Activated T-helper 1 cell treated with anti-CD3 and anti-CD28 coated beads, Interleukin-12 subunit alpha, Interleukin-12 subunit beta, Interleukin-2, Interleukin-4 antibody, amounts not matched to agents 30 ng/mL and 10 ng/mL and 1 ng/mL, durations not matched to agents 14 hours and 24 hours and 36 hours (primary cell): ENCODE results near the gene TBL1X. TPM values are rescaled to one million over a fixed set of nuclear protein-coding genes. Genes with fewer than 3 reads are reported as not detected.
"Not testable (repeated sequence)": the region's sequence is repeated elsewhere in the genome, so short reads cannot be mapped to it uniquely, and the experiment has no call there.

ENCODE experiments used
- DNase-seq: peaks from one replicate; pipeline ENCODE4 v3.0.0; 2021; ENCODE audit warnings: low spot score
- H3K27ac Mint-ChIP-seq: one replicate; pipeline ENCODE4 v1.8.0; 2021; ENCODE audit warnings: mild to moderate bottlenecking, mixed read lengths
- H3K27me3 Mint-ChIP-seq: one replicate; pipeline ENCODE4 v1.8.0; 2022; ENCODE audit warnings: mild to moderate bottlenecking, moderate library complexity, mixed read lengths; ENCODE audit not compliant: insufficient read depth
- H3K36me3 Mint-ChIP-seq: one replicate; pipeline ENCODE4 v1.8.0; 2021; ENCODE audit warnings: low read depth, mixed read lengths
- H3K4me1 Mint-ChIP-seq: one replicate; pipeline ENCODE4 v1.8.0; 2021; ENCODE audit warnings: low read depth, mixed read lengths
- H3K4me3 Mint-ChIP-seq: one replicate; pipeline ENCODE4 v1.8.0; 2021; ENCODE audit warnings: mild to moderate bottlenecking, moderate library complexity, mixed read lengths
- H3K9me3 Mint-ChIP-seq: one replicate; pipeline ENCODE4 v1.8.0; 2021; ENCODE audit warnings: mixed read lengths
- intact Hi-C: fragments of 100-400 bp; cut with micrococcal nuclease; formaldehyde crosslinking; loops from one replicate; pipeline ENCODE4 v1.15.1; 2024
- total RNA-seq: library from RNA; stranded (reverse); gene quantifications from 2 replicates; pipeline ENCODE4 v1.2.3, GENCODE V29; 2022

Gene TBL1X
- 24.0 and 29.2 TPM in 2 replicates for total RNA-seq

GRCh38 chrX:9464435-9465371, at the start of gene TBL1X:
TSS of gene TBL1X (plus strand) at chrX:9465058. CDS start at chrX:9653587, 188,529 bp downstream.
- peaks cover 7% of the 10 kb centered on the region for H3K36me3 Mint-ChIP-seq
- H3K4me1 Mint-ChIP-seq: peaks cover 43% of the 10 kb centered on the region

GRCh38 chrX:9416562-9417348, 48.1 kb upstream of the TBL1X start:
- Mint-ChIP-seq H3K36me3 (no peaks in the 10 kb centered on the region), H3K27me3 (peaks cover 4% of the 10 kb centered on the region), H3K27ac (no peak overlapping the region), H3K9me3 (no peaks in the 10 kb centered on the region), H3K4me3 (no peak overlapping the region), H3K4me1 (no peaks in the 10 kb centered on the region)
- no peak for DNase-seq
- intact Hi-C loops: no loop called here

More at GRCh38 chrX:9464435-9465371, at the start of gene TBL1X:
- H3K9me3 Mint-ChIP-seq: no peaks in the 10 kb centered on the region
- peak within 1 kb of the TSS; percentile 71 for H3K4me3 Mint-ChIP-seq
- peaks cover 3% of the 10 kb centered on the region for H3K27me3 Mint-ChIP-seq
- intact Hi-C loops: loop anchor here (1.0 to 5.0 kb wide), 4 partner anchors 8 to 647 kb away; no protein-coding TSS in a partner anchor
- DNase-seq: peak; percentile 46
- peak within 1 kb of the TSS; percentile 88 for H3K27ac Mint-ChIP-seq

DNA sequence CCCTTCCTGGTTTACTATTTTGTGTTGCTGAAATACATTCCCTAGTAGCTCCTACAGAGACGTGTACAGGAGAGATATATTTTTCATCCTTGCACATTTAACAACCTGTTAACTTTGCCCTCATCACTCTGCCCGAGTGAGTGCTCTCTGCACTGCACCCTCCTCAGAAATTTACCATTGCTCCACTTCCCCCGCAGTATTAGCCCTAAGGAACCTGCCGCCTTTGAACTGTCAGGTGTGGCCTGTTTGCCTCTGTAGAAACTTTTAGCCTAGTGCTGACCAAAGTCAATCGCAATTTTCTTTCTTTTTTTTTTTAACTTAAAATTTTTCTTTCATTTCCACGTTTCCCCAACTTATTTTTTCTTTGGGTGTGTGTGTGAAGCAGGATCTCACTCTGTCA, 46.6 kb upstream of the TBL1X start:
- Mint-ChIP-seq H3K27me3 (peaks cover 4% of the 10 kb centered on the region), H3K27ac (no peak overlapping the region), H3K4me3 (no peak overlapping the region), H3K36me3 (no peaks in the 10 kb centered on the region), H3K9me3 (no peaks in the 10 kb centered on the region), H3K4me1 (no peaks in the 10 kb centered on the region)
- no peak for DNase-seq
- intact Hi-C loops: no loop called here

GRCh38 chrX:9420275-9421265, 44.3 kb upstream of the TBL1X start:
- DNase-seq: no peak
- Mint-ChIP-seq H3K9me3 (peaks cover 1% of the 10 kb centered on the region), H3K36me3 (no peaks in the 10 kb centered on the region), H3K4me1 (no peaks in the 10 kb centered on the region), H3K27me3 (peaks cover 6% of the 10 kb centered on the region), H3K4me3 (no peak overlapping the region), H3K27ac (no peak overlapping the region)
- intact Hi-C loops: no loop called here

DNA sequence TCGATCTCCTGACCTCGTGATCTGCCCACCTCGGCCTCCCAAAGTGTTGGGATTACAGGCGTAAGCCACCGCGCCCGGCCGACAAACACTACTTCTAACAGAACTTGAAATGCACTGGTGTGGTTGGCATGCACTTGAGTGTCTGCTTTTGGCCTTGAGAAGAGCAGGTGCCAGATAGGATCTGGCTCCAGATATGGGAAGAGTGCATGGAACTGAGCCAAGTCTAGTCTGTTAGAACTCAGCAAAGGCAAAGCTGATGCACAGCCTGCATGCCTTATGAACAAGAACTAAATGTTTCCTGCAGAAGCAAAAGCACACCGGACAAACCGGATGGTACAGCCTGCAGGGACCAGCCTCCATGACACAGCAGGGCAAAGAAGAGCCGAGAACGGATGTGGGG, 35.1 kb upstream of the TBL1X start:
- Mint-ChIP-seq H3K36me3 (no peaks in the 10 kb centered on the region), H3K27ac (no peak overlapping the region), H3K4me1 (no peaks in the 10 kb centered on the region), H3K4me3 (no peak overlapping the region), H3K9me3 (peaks cover 8% of the 10 kb centered on the region), H3K27me3 (no peaks in the 10 kb centered on the region)
- DNase-seq: no peak
- intact Hi-C loops: no loop called here

GRCh38 chrX:9430346-9430921, 34.4 kb upstream of the TBL1X start:
- Mint-ChIP-seq H3K27ac (no peak overlapping the region), H3K27me3 (no peaks in the 10 kb centered on the region), H3K9me3 (peaks cover 8% of the 10 kb centered on the region), H3K4me3 (no peak overlapping the region), H3K4me1 (no peaks in the 10 kb centered on the region), H3K36me3 (no peaks in the 10 kb centered on the region)
- DNase-seq: no peak
- intact Hi-C loops: no loop called here

GRCh38 chrX:9431281-9431680, 33.6 kb upstream of the TBL1X start:
- no peak overlapping the region for H3K27ac Mint-ChIP-seq
- no peaks in the 10 kb centered on the region for H3K4me1 Mint-ChIP-seq
- no peaks in the 10 kb centered on the region for H3K36me3 Mint-ChIP-seq
- peaks cover under 1% of the 10 kb centered on the region for H3K9me3 Mint-ChIP-seq
- no peak for DNase-seq
- H3K27me3 Mint-ChIP-seq: no peaks in the 10 kb centered on the region
- intact Hi-C loops: no loop called here
- no peak overlapping the region for H3K4me3 Mint-ChIP-seq

GRCh38 chrX:9433596-9433995, 31.3 kb upstream of the TBL1X start:
- H3K4me3 Mint-ChIP-seq: no peak overlapping the region
- H3K9me3 Mint-ChIP-seq: no peaks in the 10 kb centered on the region
- intact Hi-C loops: no loop called here
- H3K27me3 Mint-ChIP-seq: no peaks in the 10 kb centered on the region
- no peaks in the 10 kb centered on the region for H3K36me3 Mint-ChIP-seq
- H3K27ac Mint-ChIP-seq: no peak overlapping the region
- no peaks in the 10 kb centered on the region for H3K4me1 Mint-ChIP-seq
- DNase-seq: no peak

DNA sequence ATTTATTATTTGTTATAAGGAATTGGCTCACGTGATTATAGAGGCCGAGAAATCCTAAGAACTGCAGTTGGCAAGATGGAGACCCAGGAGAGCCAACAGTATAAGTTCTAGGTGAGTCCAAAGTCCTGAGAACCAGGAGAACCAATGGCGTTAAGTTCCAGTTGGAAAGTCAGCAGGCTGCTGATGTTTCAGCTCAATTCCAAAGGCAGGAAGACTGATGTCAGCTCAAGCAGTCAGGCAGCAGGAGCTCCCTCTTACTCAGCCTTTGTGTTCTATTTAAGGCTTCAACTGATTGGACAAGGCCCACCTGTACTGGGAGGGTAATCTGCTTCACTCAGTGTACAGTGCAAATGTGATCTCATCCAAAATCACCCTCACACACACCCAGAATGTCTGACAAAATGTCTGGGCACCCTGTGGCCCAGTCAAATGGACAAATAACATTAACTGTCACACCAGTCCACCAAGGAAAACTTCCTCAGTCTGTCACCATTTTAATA, 30.8 kb upstream of the TBL1X start:
- intact Hi-C loops: no loop called here
- Mint-ChIP-seq H3K27me3 (no peaks in the 10 kb centered on the region), H3K27ac (no peak overlapping the region)

DNA sequence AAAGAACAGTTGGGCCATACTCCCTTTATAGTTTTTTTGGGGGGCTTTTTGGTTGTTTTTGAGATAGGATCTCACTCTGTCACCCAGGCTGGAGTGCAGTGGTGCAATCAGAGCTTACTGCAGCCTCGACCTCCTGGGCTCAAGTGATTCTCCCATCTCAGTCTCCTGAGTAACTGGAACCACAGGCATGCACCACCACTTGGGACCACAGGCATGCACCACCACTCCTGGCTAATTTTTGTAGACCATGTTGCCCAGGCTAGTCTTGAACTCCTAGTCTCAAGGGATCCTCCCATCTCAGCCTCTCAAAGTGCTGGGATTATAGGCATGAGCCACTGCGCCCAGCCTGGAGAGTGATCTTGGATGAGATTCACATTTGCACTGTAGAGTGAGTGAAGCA, 29.8 kb upstream of the TBL1X start:
- H3K9me3 Mint-ChIP-seq, H3K4me3 Mint-ChIP-seq, intact Hi-C loops, DNase-seq, H3K27ac Mint-ChIP-seq, H3K4me1 Mint-ChIP-seq, H3K27me3 Mint-ChIP-seq, H3K36me3 Mint-ChIP-seq: not testable (repeated sequence)

More for the DNA sequence above, 30.8 kb upstream of the TBL1X start:
- H3K4me1 Mint-ChIP-seq: no peaks in the 10 kb centered on the region
- H3K36me3 Mint-ChIP-seq: no peaks in the 10 kb centered on the region
- H3K9me3 Mint-ChIP-seq: no peaks in the 10 kb centered on the region
- no peak for DNase-seq
- no peak overlapping the region for H3K4me3 Mint-ChIP-seq

- H3K27ac Mint-ChIP-seq: no peak overlapping the region
Observed at GRCh38 chrX:9436812-9437211, 28.0 kb upstream of the TBL1X start.

More at GRCh38 chrX:9436812-9437211, 28.0 kb upstream of the TBL1X start:
- H3K9me3 Mint-ChIP-seq: no peaks in the 10 kb centered on the region
- DNase-seq: no peak
- peaks cover 10% of the 10 kb centered on the region for H3K4me1 Mint-ChIP-seq
- H3K27me3 Mint-ChIP-seq: no peaks in the 10 kb centered on the region
- no peak overlapping the region for H3K4me3 Mint-ChIP-seq
- intact Hi-C loops: no loop called here
- H3K36me3 Mint-ChIP-seq: no peaks in the 10 kb centered on the region
